DOHH2 (cell line): ENCODE data around the gene CARD11.

Source experiments
- H3F3A ChIP-seq: fragments of 200-600 bp; sonication (generic), shearing (Covaris generic); 2 replicates; pipeline ENCODE4 v1.6.0; 2016; ENCODE audit warnings: antibody characterized with exemption, mild to moderate bottlenecking; ENCODE audit not compliant: control insufficient read depth, insufficient read depth
- H3K27ac ChIP-seq: fragments of 200-600 bp; sonication (generic); 2 replicates; pipeline ENCODE4 v1.5.1; 2014; ENCODE audit warnings: low read depth, mild to moderate bottlenecking, low read length, moderate library complexity
- H3K27me3 ChIP-seq: fragments of 200-600 bp; sonication (generic); 2 replicates; pipeline ENCODE4 v1.6.1; 2014; ENCODE audit warnings: mild to moderate bottlenecking, low read length, mixed read lengths; ENCODE audit not compliant: control insufficient read depth
- H3K36me3 ChIP-seq: fragments of 200-600 bp; sonication (generic); 2 replicates; pipeline ENCODE4 v1.6.1; 2014; ENCODE audit warnings: mild to moderate bottlenecking, low read length, moderate library complexity, mixed read lengths; ENCODE audit not compliant: control insufficient read depth
- H3K4me1 ChIP-seq: fragments of 200-600 bp; sonication (generic); 2 replicates; pipeline ENCODE4 v1.6.1; 2014; ENCODE audit warnings: mild to moderate bottlenecking, low read length, mixed read lengths; ENCODE audit not compliant: control insufficient read depth
- H3K4me2 ChIP-seq: fragments of 200-600 bp; sonication (generic); 2 replicates; pipeline ENCODE4 v1.6.0; 2014; ENCODE audit warnings: mild to moderate bottlenecking, low read length, moderate library complexity
- H3K4me3 ChIP-seq: fragments of 200-600 bp; sonication (generic); 2 replicates; pipeline ENCODE4 v1.5.1; 2014; ENCODE audit warnings: mild to moderate bottlenecking, low read length, mixed read lengths
- H3K79me2 ChIP-seq: fragments of 200-600 bp; sonication (generic); 2 replicates; pipeline ENCODE4 v1.6.1; 2014; ENCODE audit warnings: mild to moderate bottlenecking, low read length, mixed read lengths; ENCODE audit not compliant: control insufficient read depth
- H3K9me2 ChIP-seq: fragments of 200-600 bp; sonication (generic); replicated peaks from 2 replicates; pipeline ENCODE4 v1.6.1; 2014; ENCODE audit warnings: mild to moderate bottlenecking, low read length, mixed read lengths; ENCODE audit not compliant: control insufficient read depth
- H3K9me3 ChIP-seq: fragments of 200-600 bp; sonication (generic); 2 replicates; pipeline ENCODE4 v1.6.1; 2014; ENCODE audit warnings: antibody characterized with exemption, low read length, mixed read lengths; ENCODE audit not compliant: control insufficient read depth, insufficient read depth
- H4K20me1 ChIP-seq: fragments of 200-600 bp; sonication (generic); 2 replicates; pipeline ENCODE4 v1.6.0; 2014; ENCODE audit warnings: low read depth, mild to moderate bottlenecking, antibody characterized with exemption, low read length, moderate library complexity; ENCODE audit not compliant: control insufficient read depth, insufficient read depth
- EZH2phosphoT487 ChIP-seq: fragments of 200-600 bp; sonication (generic); IDR thresholded peaks from 2 replicates; pipeline ENCODE4 v1.6.1; 2017; ENCODE audit warnings: borderline replicate concordance, mild to moderate bottlenecking, antibody characterized with exemption, low read length, moderate library complexity, mixed read lengths
- TF ChIP-seq, protein P1 (sequence below): fragments of 200-600 bp; sonication (generic); IDR thresholded peaks from one replicate; pipeline ENCODE4 v1.5.1; 2014; ENCODE audit warnings: antibody characterized with exemption, mild to moderate bottlenecking, low read depth, low read length; ENCODE audit not compliant: poor library complexity, severe bottlenecking

The CARD11 gene

DNA sequence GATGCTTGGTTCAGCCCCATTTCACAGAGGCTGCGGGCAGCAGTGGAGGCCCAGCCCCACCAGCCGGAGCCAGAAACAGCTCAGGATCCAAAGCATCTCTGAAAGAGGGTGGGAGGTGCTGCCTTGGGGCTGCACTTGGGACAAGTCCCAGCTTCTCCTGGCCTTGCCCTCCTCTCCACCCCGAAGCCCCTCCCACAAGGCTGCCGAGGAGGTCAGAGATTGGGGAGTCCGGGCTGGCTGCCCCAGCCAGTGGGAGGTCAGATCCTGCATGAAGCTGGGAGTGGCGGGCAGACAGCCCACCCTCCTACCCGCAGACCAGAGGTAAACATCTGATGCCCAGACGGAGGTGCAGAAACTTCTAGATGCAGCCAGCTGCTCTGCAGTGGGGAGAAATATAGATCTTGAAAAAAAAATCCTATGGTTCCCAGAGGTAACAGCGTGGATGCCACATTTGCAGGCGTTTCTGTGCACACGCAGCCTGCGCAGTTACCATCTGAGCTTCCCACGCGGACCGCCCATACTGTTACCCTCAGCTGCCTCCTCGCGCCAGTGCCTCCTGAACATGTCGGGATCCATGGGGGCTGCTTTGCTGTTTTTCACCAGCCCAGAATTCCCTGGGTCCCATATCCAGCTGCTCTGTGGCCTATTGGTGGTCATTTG is 162.7 kb downstream of the CARD11 start:
- H3K9me3 ChIP-seq: no peaks in the 10 kb centered on the region
- TF ChIP-seq, protein P1, sequence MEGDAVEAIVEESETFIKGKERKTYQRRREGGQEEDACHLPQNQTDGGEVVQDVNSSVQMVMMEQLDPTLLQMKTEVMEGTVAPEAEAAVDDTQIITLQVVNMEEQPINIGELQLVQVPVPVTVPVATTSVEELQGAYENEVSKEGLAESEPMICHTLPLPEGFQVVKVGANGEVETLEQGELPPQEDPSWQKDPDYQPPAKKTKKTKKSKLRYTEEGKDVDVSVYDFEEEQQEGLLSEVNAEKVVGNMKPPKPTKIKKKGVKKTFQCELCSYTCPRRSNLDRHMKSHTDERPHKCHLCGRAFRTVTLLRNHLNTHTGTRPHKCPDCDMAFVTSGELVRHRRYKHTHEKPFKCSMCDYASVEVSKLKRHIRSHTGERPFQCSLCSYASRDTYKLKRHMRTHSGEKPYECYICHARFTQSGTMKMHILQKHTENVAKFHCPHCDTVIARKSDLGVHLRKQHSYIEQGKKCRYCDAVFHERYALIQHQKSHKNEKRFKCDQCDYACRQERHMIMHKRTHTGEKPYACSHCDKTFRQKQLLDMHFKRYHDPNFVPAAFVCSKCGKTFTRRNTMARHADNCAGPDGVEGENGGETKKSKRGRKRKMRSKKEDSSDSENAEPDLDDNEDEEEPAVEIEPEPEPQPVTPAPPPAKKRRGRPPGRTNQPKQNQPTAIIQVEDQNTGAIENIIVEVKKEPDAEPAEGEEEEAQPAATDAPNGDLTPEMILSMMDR: no peak
- TF ChIP-seq EZH2phosphoT487: no peak
- H3K79me2 ChIP-seq: no peaks in the 10 kb centered on the region
- H3K36me3 ChIP-seq: no peaks in the 10 kb centered on the region
- no peaks in the 10 kb centered on the region for H3F3A ChIP-seq
- H4K20me1 ChIP-seq: no peaks in the 10 kb centered on the region
- H3K9me2 ChIP-seq: no peaks in the 10 kb centered on the region
- no peak overlapping the region for H3K4me2 ChIP-seq
- H3K4me3 ChIP-seq: no peak overlapping the region
- H3K4me1 ChIP-seq: peaks cover 12% of the 10 kb centered on the region
- no peak overlapping the region for H3K27ac ChIP-seq
- no peaks in the 10 kb centered on the region for H3K27me3 ChIP-seq

DNA sequence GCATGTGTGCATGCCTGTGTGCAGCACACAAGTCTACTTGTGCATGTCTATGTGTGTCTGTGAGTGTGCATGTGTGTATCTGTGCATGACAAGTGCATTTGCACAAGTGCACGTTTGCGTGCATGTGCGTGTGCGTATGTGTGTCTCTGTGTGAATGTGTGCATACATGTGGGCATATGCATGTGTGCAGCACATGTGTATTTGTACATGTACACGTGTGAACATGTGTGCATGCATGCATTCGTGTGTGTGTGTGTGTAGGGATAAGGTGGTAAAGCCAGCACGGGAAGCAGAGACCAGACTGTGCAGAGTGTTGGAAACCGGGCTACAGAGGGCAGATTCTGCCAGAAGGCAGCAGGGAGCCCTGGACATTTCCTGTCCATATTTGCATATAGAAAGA is 163.6 kb downstream of the CARD11 start:
- Histone ChIP-seq H3K4me1 (peaks cover 12% of the 10 kb centered on the region), H3K27ac (no peak overlapping the region), H3K9me3 (no peaks in the 10 kb centered on the region), H3K9me2 (no peaks in the 10 kb centered on the region), H3K36me3 (no peaks in the 10 kb centered on the region), H3K79me2 (no peaks in the 10 kb centered on the region), H3K27me3 (no peaks in the 10 kb centered on the region), H3K4me2 (no peak overlapping the region), H4K20me1 (no peaks in the 10 kb centered on the region), H3F3A (no peaks in the 10 kb centered on the region), H3K4me3 (no peak overlapping the region)
- TF ChIP-seq, protein P1: no peak
- no peak for TF ChIP-seq EZH2phosphoT487

DNA sequence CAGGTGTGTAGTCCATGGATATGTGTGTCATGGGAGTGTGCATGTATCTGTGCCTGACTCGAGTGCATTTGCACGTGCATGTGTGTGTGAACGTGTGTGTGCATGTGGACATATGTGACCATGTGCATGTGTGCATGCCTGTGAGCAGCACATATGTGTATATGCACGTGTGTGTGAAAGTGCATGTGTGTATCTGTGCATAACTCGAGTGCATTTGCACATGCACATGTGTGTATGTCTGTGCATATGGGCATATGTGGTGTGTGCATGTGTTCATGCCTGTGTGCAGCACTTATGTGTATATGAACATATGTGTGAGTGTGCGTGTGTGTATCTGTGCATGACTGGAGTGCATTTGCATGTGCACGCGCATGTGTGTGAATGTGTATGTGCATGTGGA is 164.3 kb downstream of the CARD11 start:
- Histone ChIP-seq H4K20me1 (no peaks in the 10 kb centered on the region), H3K9me2 (no peaks in the 10 kb centered on the region), H3K4me1 (peaks cover 17% of the 10 kb centered on the region), H3K4me2 (peak overlapping the region; percentile 40), H3K9me3 (no peaks in the 10 kb centered on the region), H3K27me3 (no peaks in the 10 kb centered on the region), H3K27ac (no peak overlapping the region), H3K4me3 (peak overlapping the region; percentile 21; the same call in 1 of the 2 replicates), H3F3A (no peaks in the 10 kb centered on the region), H3K36me3 (no peaks in the 10 kb centered on the region), H3K79me2 (no peaks in the 10 kb centered on the region)
- TF ChIP-seq, protein P1: no peak
- TF ChIP-seq EZH2phosphoT487: no peak
